GM18951 (cell line): Measurements from ENCODE around the gene TSPO.
"Not testable (repeated sequence)": the region's sequence is repeated elsewhere in the genome, so short reads cannot be mapped to it uniquely, and the experiment has no call there.

Experiments
- POLR2A ChIP-seq: IDR thresholded peaks from 4 replicates; pipeline ENCODE4 v1.6.1; 2011; ENCODE audit warnings: mild to moderate bottlenecking; ENCODE audit not compliant: insufficient read length, insufficient read depth; ENCODE audit errors: extremely low read depth
- in situ Hi-C: fragments of 300-500 bp; cut with MboI; formaldehyde crosslinking; loops from one replicate; pipeline ENCODE4 v1.12.0; 2022; ENCODE audit warnings: low sequenced_read_pairs, mixed read lengths, inconsistent platforms; ENCODE audit not compliant: unreplicated experiment

Gene TSPO

GRCh38 chr22:43142880-43143562, 8.3 kb upstream of the TSPO start, which contains the start of gene MCAT:
TSS of gene MCAT (minus strand) at chr22:43143398. CDS start at chr22:43143348, 50 bp downstream.
- peak; percentile 66 for TF ChIP-seq POLR2A
- in situ Hi-C loops, result no loop called here

GRCh38 chr22:43144949-43145348, 6.4 kb upstream of the TSPO start:
- in situ Hi-C loops, result no loop called here

GRCh38 chr22:43145371-43145770, 6.0 kb upstream of the TSPO start:
- in situ Hi-C loops, result not testable (repeated sequence)

More at GRCh38 chr22:43144949-43145348, 6.4 kb upstream of the TSPO start:
- TF ChIP-seq POLR2A, result no peak

- in situ Hi-C loops, result not testable (repeated sequence)
Observed at GRCh38 chr22:43146332-43146731, 5.0 kb upstream of the TSPO start.

- no peak for TF ChIP-seq POLR2A
- in situ Hi-C loops, result no loop called here
Observed at GRCh38 chr22:43147821-43148220, 3.5 kb upstream of the TSPO start.

GRCh38 chr22:43148581-43148980, 2.8 kb upstream of the TSPO start:
- in situ Hi-C loops, result no loop called here
- TF ChIP-seq POLR2A, result no peak

- no peak for TF ChIP-seq POLR2A
- in situ Hi-C loops, result no loop called here
Observed at GRCh38 chr22:43150731-43151206, 590 bp upstream of the TSPO start.

GRCh38 chr22:43152003-43152356, 621 bp downstream of the TSPO start:
- in situ Hi-C loops, result no loop called here
- TF ChIP-seq POLR2A, result no peak

- peak; percentile 32 for TF ChIP-seq POLR2A
- in situ Hi-C loops, result no loop called here
Observed at GRCh38 chr22:43152357-43153071, 1.2 kb downstream of the TSPO start.

- no peak for TF ChIP-seq POLR2A
- in situ Hi-C loops, result no loop called here
Observed at GRCh38 chr22:43153899-43154298, 2.5 kb downstream of the TSPO start.

- TF ChIP-seq POLR2A, result no peak
- in situ Hi-C loops, result no loop called here
Observed at GRCh38 chr22:43154887-43155536, 3.7 kb downstream of the TSPO start.

GRCh38 chr22:43155789-43156188, 4.4 kb downstream of the TSPO start:
- in situ Hi-C loops, result no loop called here
- no peak for TF ChIP-seq POLR2A

- in situ Hi-C loops, result no loop called here
- TF ChIP-seq POLR2A, result no peak
Observed at GRCh38 chr22:43156413-43156812, 5.1 kb downstream of the TSPO start.

- in situ Hi-C loops, result no loop called here
- TF ChIP-seq POLR2A, result no peak
Observed at GRCh38 chr22:43157874-43158546, 6.7 kb downstream of the TSPO start.
